SK-N-SH (cell line): ENCODE measurements around the gene SLC37A3. TPM values are rescaled to one million over a fixed set of nuclear protein-coding genes. Genes with fewer than 3 reads are reported as not detected.
A peak's percentile ranks its signal among the peaks of the same experiment; 100 is the strongest.

ENCODE experiments used
- CTCF ChIA-PET: fragments of 300-600, 350-600 bp; formaldehyde crosslinking; extraction: SDS; loops from one replicate; lab custom pipeline; 2021; lab: Yijun Ruan, JAX
- POLR2A ChIA-PET: fragments of 350-600 bp; sonication (Branson Sonifier 250); formaldehyde crosslinking; extraction: SDS; loops from one replicate; lab custom pipeline; 2020; ENCODE audit warnings: antibody characterized with exemption, inconsistent platforms; lab: Yijun Ruan, JAX
- DNase-seq: peaks from one replicate; pipeline ENCODE4 v3.0.0; 2012
- H2AFZ ChIP-seq: fragments of 200-600 bp; sonication (generic); 2 replicates; pipeline ENCODE4 v1.8.1; 2016; ENCODE audit warnings: antibody characterized with exemption, mild to moderate bottlenecking, low read depth
- H3F3A ChIP-seq: fragments of 200-600 bp; sonication (generic); replicated peaks from 2 replicates; pipeline ENCODE3; 2016; ENCODE audit warnings: antibody characterized with exemption, mild to moderate bottlenecking; ENCODE audit not compliant: insufficient read depth
- H3K27ac ChIP-seq, 2 experiments: fragments of 200-500 bp in 1 of 2; fragments of 200-600 bp in 1 of 2; sonication (Bioruptor generic) in 1 of 2; sonication (generic), shearing (Covaris generic) in 1 of 2; 2 replicates each; pipeline versions ENCODE4 v1.5.1 to v1.6.1; 2014 to 2016; ENCODE audit warnings: low read depth in 2 of 2, inconsistent platforms in 1 of 2, low read length in 1 of 2, mild to moderate bottlenecking in 1 of 2, mixed read lengths in 1 of 2
- H3K27me3 ChIP-seq: fragments of 200-600 bp; sonication (generic), shearing (Covaris generic); 2 replicates; pipeline ENCODE4 v1.6.1; 2016; ENCODE audit warnings: mixed run types; ENCODE audit not compliant: insufficient read depth
- H3K36me3 ChIP-seq, 2 experiments: fragments of 200-500 bp in 1 of 2; fragments of 200-600 bp in 1 of 2; sonication (Bioruptor generic) in 1 of 2; sonication (generic) in 1 of 2; replicated peaks in 1 of 2; 2 replicates each; pipeline versions ENCODE3 to v1.5.1; 2014 to 2016; ENCODE audit warnings: low read length in 1 of 2, mild to moderate bottlenecking in 1 of 2; ENCODE audit not compliant: insufficient read depth in 2 of 2, control insufficient read depth in 1 of 2
- H3K4me1 ChIP-seq, 2 experiments: fragments of 200-500 bp in 1 of 2; fragments of 200-600 bp in 1 of 2; sonication (Bioruptor generic) in 1 of 2; sonication (generic), shearing (Covaris generic) in 1 of 2; 2 replicates each; pipeline versions ENCODE4 v1.5.1 to v1.6.1; 2014 to 2016; ENCODE audit warnings: low read depth in 1 of 2, low read length in 1 of 2, mixed run types in 1 of 2; ENCODE audit not compliant: insufficient read depth in 2 of 2, control insufficient read depth in 1 of 2
- H3K4me2 ChIP-seq: fragments of 200-600 bp; sonication (generic), shearing (Covaris generic); 2 replicates; pipeline ENCODE4 v1.6.1; 2017; ENCODE audit warnings: mixed run types
- H3K4me3 ChIP-seq, 2 experiments: fragments of 200-500 bp in 1 of 2; fragments of 200-600 bp in 1 of 2; sonication (Bioruptor generic) in 1 of 2; sonication (generic), shearing (Covaris generic) in 1 of 2; 2 replicates each; pipeline versions ENCODE4 v1.5.1 to v1.8.1; 2014 to 2016; ENCODE audit warnings: low read depth in 2 of 2, inconsistent platforms in 1 of 2, low read length in 1 of 2, mild to moderate bottlenecking in 1 of 2, mixed read lengths in 1 of 2, moderate library complexity in 1 of 2
- H3K79me2 ChIP-seq: fragments of 200-600 bp; sonication (generic); 2 replicates; pipeline ENCODE4 v1.8.1; 2017; ENCODE audit warnings: mild to moderate bottlenecking; ENCODE audit not compliant: insufficient read depth
- H3K9ac ChIP-seq: fragments of 200-600 bp; sonication (generic); 2 replicates; pipeline ENCODE4 v1.6.1; 2017; ENCODE audit warnings: mixed run types
- H3K9me2 ChIP-seq: fragments of 200-600 bp; sonication (generic); 2 replicates; pipeline ENCODE4 v1.6.1; 2017; ENCODE audit warnings: mixed run types
- H3K9me3 ChIP-seq: fragments of 200-600 bp; sonication (generic); 2 replicates; pipeline ENCODE4 v1.6.1; 2017; ENCODE audit warnings: mixed run types, mild to moderate bottlenecking, moderate library complexity
- H4K20me1 ChIP-seq: fragments of 200-600 bp; sonication (generic); 2 replicates; pipeline ENCODE4 v1.6.1; 2017; ENCODE audit warnings: mild to moderate bottlenecking, mixed run types; ENCODE audit not compliant: insufficient read depth
- FOSL2 ChIP-seq: IDR thresholded peaks from 2 replicates; pipeline ENCODE4 v1.4.0; 2012; ENCODE audit warnings: low read depth, mild to moderate bottlenecking, moderate library complexity, borderline replicate concordance
- FOXJ3 ChIP-seq: sonication (generic); formaldehyde crosslinking; IDR thresholded peaks from 2 replicates; pipeline ENCODE4 v1.5.1; 2020; ENCODE audit warnings: mild to moderate bottlenecking, missing genetic modification reagents
- GABPA ChIP-seq: IDR thresholded peaks from 2 replicates; pipeline ENCODE4 v1.4.0; 2012; ENCODE audit warnings: low read depth, mild to moderate bottlenecking
- GATA2 ChIP-seq: sonication (generic); formaldehyde crosslinking; IDR thresholded peaks from 2 replicates; pipeline ENCODE4 v1.5.0; 2020; ENCODE audit warnings: mild to moderate bottlenecking, missing genetic modification reagents
- IRF3 ChIP-seq: fragments of 150-350 bp; IDR thresholded peaks from 2 replicates; pipeline ENCODE4 v1.6.1; 2016; ENCODE audit warnings: mild to moderate bottlenecking, low read depth, low read length
- JUND ChIP-seq: IDR thresholded peaks from 2 replicates; pipeline ENCODE4 v1.4.0; 2012
- MAX ChIP-seq: IDR thresholded peaks from 2 replicates; pipeline ENCODE4 v1.4.0; 2012; ENCODE audit warnings: low read depth
- NFIC ChIP-seq: IDR thresholded peaks from 2 replicates; pipeline ENCODE4 v1.4.0; 2012; ENCODE audit warnings: borderline replicate concordance
- PBX3 ChIP-seq: IDR thresholded peaks from 2 replicates; pipeline ENCODE4; 2012
- TAF1 ChIP-seq: IDR thresholded peaks from 2 replicates; pipeline ENCODE4 v1.6.1; 2012; ENCODE audit warnings: low read depth, mild to moderate bottlenecking, low read length, moderate library complexity, borderline replicate concordance
- TCF12 ChIP-seq: IDR thresholded peaks from 2 replicates; pipeline ENCODE4 v1.4.0; 2012
- USF1 ChIP-seq: IDR thresholded peaks from 2 replicates; pipeline ENCODE4 v1.4.0; 2012; ENCODE audit warnings: low read depth, borderline replicate concordance
- YY1 ChIP-seq: IDR thresholded peaks from 2 replicates; pipeline ENCODE4 v1.4.0; 2012; ENCODE audit warnings: low read depth, mild to moderate bottlenecking
- ZBTB33 ChIP-seq: IDR thresholded peaks from 2 replicates; pipeline ENCODE4 v1.4.0; 2012; ENCODE audit warnings: low read depth, borderline replicate concordance
- WGBS: methylation state at CpG from one replicate; pipeline ENCODE4 v1.1.6; 2017; ENCODE audit warnings: low lambda C conversion rate; 5-methylcytosine and 5-hydroxymethylcytosine counted together
- polyA plus RNA-seq, 3 experiments: library from polyadenylated mRNA; depleted of rRNA; stranded (reverse); fragments of >200 nt; gene quantifications; 2 replicates each; pipeline ENCODE4 v1.2.3, GENCODE V29; 2012

The SLC37A3 gene
- polyA plus RNA-seq, 1 of the 3 experiments (the other 2 are of a cell fraction), result 53.3 TPM

- H3K36me3 ChIP-seq, result no peaks in the 10 kb centered on the region
- H3K4me2 ChIP-seq, result no peak overlapping the region
- H4K20me1 ChIP-seq, result peaks cover 1% of the 10 kb centered on the region
- peak; percentile 33; the same call in 1 of the 2 replicates for TF ChIP-seq TCF12
- TF ChIP-seq GABPA, result no peak
- TF ChIP-seq, all 33 proteins: peak for 1
- H3K4me3 ChIP-seq, result no peak overlapping the region
- H3F3A ChIP-seq, result peaks cover 4% of the 10 kb centered on the region
- H3K4me1 ChIP-seq, result no peaks in the 10 kb centered on the region; a peak in 1 of 4 replicates
- ChIA-PET CTCF (interaction anchor here (0.6 kb wide), 1 partner anchor 21 kb away, joined by 3 read pairs; no protein-coding TSS in a partner anchor), POLR2A (no interaction called here)
- WGBS, result 54% methylated on average over 2 of the region's 2 CpGs
- H3K9ac ChIP-seq, result no peak overlapping the region
- H2AFZ ChIP-seq, result no peak overlapping the region
- no peak for DNase-seq
- H3K27ac ChIP-seq, result no peak overlapping the region
- peaks cover 6% of the 10 kb centered on the region for H3K79me2 ChIP-seq
- peaks cover 23% of the 10 kb centered on the region for H3K27me3 ChIP-seq
- no peaks in the 10 kb centered on the region for H3K9me3 ChIP-seq
- no peaks in the 10 kb centered on the region for H3K9me2 ChIP-seq
Observed at GRCh38 chr7:140402178-140402835, 4.0 kb upstream of the SLC37A3 start.

- CTCF ChIA-PET, result no interaction called here
- peaks cover 18% of the 10 kb centered on the region for H3F3A ChIP-seq
- no peak overlapping the region for H3K9ac ChIP-seq
- H3K4me1 ChIP-seq, result peaks cover 0 to 3% of the 10 kb centered on the region in 2 experiments; a peak in 2 of 4 replicates
- 55% methylated on average over 3 of the region's 3 CpGs for WGBS
- H3K79me2 ChIP-seq, result peaks cover 18% of the 10 kb centered on the region
- TF ChIP-seq IRF3 (no peak), GATA2 (no peak), TAF1 (no peak), FOSL2 (no peak), MAX (no peak), JUND (no peak), NFIC (no peak), USF1 (no peak), ZBTB33 (no peak), FOXJ3 (no peak), YY1 (no peak), PBX3 (no peak)
- H3K27me3 ChIP-seq, result peaks cover 23% of the 10 kb centered on the region
- H3K36me3 ChIP-seq, result no peaks in the 10 kb centered on the region
- H4K20me1 ChIP-seq, result peaks cover 20% of the 10 kb centered on the region
- no peaks in the 10 kb centered on the region for H3K9me3 ChIP-seq
- no peak overlapping the region for H3K4me3 ChIP-seq
- no peak overlapping the region for H2AFZ ChIP-seq
- DNase-seq, result no peak
- no peak overlapping the region for H3K27ac ChIP-seq
- no peaks in the 10 kb centered on the region for H3K9me2 ChIP-seq
- POLR2A ChIA-PET, result no interaction called here
- no peak overlapping the region for H3K4me2 ChIP-seq
Observed at GRCh38 chr7:140400381-140400780, 2.1 kb upstream of the SLC37A3 start.
